ENCODE results near the gene TSPO. TPM values are rescaled to one million over a fixed set of nuclear protein-coding genes. Genes with fewer than 3 reads are reported as not detected.

Gene TSPO
- total and polyA plus RNA-seq, 2 of the 8 experiments (the other 6 are each of a cell fraction or from before 2014, with no cell fraction given): 19.9 to 51.5 TPM

DNA sequence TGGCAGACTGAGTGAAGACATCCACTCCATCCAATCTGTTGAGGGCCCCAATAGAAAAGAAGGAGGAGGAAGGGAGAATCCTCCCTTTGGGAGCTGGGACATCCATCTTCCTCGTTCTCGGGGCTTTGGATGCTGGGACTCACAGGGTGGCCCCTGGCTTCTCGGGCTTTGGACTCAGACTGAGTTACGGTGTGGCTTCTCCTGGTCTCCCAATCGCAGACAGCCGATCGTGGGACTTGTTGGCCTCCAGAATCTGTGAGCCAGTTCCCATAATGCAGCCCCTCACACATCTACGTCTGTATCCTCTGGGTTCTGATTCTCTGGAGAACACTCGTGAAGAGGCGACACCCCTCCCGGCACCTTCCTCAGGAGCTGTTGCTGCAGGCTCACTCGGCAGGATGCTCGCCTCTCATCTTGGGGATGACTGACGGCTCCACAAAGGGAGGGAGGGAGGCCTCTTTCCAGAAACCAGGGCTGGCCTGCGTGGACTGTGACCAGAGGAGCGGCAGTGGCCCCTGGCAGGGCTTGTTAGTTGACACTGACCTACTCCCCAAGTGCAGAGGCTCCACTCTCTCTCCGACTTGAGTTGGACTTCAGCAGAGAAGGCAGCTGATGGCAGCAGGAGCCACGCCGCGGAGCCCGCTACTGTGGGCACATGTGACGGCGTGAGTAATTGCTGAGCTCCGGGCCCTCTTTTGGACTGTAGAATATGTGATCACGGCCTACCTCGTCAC lies 50.3 kb downstream of the TSPO start (continued):
- TF ChIP-seq ZNF274 (IDR thresholded peaks at IDR 0.05; ENCODE audit: borderline replicate concordance, extremely low read depth, low read length) (no peak), BACH1 (IDR thresholded peaks at IDR 0.05; ENCODE audit: low read length) (no peak)
- TF ChIP-seq, protein P1, sequence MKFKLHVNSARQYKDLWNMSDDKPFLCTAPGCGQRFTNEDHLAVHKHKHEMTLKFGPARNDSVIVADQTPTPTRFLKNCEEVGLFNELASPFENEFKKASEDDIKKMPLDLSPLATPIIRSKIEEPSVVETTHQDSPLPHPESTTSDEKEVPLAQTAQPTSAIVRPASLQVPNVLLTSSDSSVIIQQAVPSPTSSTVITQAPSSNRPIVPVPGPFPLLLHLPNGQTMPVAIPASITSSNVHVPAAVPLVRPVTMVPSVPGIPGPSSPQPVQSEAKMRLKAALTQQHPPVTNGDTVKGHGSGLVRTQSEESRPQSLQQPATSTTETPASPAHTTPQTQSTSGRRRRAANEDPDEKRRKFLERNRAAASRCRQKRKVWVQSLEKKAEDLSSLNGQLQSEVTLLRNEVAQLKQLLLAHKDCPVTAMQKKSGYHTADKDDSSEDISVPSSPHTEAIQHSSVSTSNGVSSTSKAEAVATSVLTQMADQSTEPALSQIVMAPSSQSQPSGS (IDR thresholded peaks at IDR 0.05; ENCODE audit: low read length): no peak

Data from H1 (cell line).